ENCODE data around the gene IKZF2. TPM values are rescaled to one million over a fixed set of nuclear protein-coding genes. Genes with fewer than 3 reads are reported as not detected.

Gene IKZF2
- total RNA-seq, 1 experiment from 2014 or later: 3.0 TPM

GRCh38 chr2:213032607-213033006 is 118.8 kb downstream of the IKZF2 start:
- Histone ChIP-seq H3K56ac (ENCODE audit: insufficient read length, low read depth, low read length) (no peak overlapping the region), H2BK5ac (ENCODE audit: insufficient read length, low read length) (no peak overlapping the region), H3K18ac (ENCODE audit: insufficient read length, low read depth, low read length) (no peak overlapping the region), H4K20me1 (ENCODE audit: control insufficient read depth, insufficient read depth, insufficient read length) (no peaks in the 10 kb centered on the region), H3K9me3 (ENCODE audit: control insufficient read depth, low read depth, low read length) (no peaks in the 10 kb centered on the region), H3K23ac (ENCODE audit: insufficient read length, low read depth, low read length) (no peak overlapping the region), H3K4me1 (ENCODE audit: insufficient read depth, low read length) (no peaks in the 10 kb centered on the region), H3T11ph (ENCODE audit: low read length) (no peak overlapping the region), H3K14ac (ENCODE audit: insufficient read depth, low read length) (no peak overlapping the region), H2AK5ac (ENCODE audit: insufficient read length, low read length) (no peak overlapping the region), H3K4me2 (ENCODE audit: insufficient read depth, insufficient read length, low read length) (no peak overlapping the region), H3K9ac (ENCODE audit: extremely low read depth, insufficient read length, low read length) (no peak overlapping the region), H3K79me2 (ENCODE audit: insufficient read depth, low read length) (no peaks in the 10 kb centered on the region), H3K79me1 (ENCODE audit: insufficient read depth, low read depth, low read length, poor library complexity, severe bottlenecking) (no peaks in the 10 kb centered on the region), H3K23me2 (ENCODE audit: insufficient read length, low read depth, low read length, poor library complexity, severe bottlenecking) (no peaks in the 10 kb centered on the region), H4K91ac (ENCODE audit: insufficient read length, low read depth, low read length) (no peak overlapping the region), H4K5ac (ENCODE audit: insufficient read length, low read depth, low read length) (no peak overlapping the region), H2AFZ (ENCODE audit: low read length) (no peak overlapping the region), H2BK12ac (ENCODE audit: insufficient read length, low read depth, low read length) (no peak overlapping the region), H3K27me3 (ENCODE audit: insufficient read depth, low read length) (no peaks in the 10 kb centered on the region), H2BK15ac (ENCODE audit: low read depth, low read length) (no peak overlapping the region), H3K4ac (ENCODE audit: low read depth, low read length) (no peak overlapping the region), H3K27ac (ENCODE audit: insufficient read length, low read depth, low read length) (no peak overlapping the region), H4K8ac (replicated peaks; ENCODE audit: insufficient read length, low read depth, low read length) (no peak overlapping the region), H2BK20ac (ENCODE audit: low read depth, low read length, poor library complexity, severe bottlenecking) (no peak overlapping the region), H2BK120ac (ENCODE audit: low read depth, low read length, poor library complexity, severe bottlenecking) (no peak overlapping the region)
- Mint-ChIP-seq H3K4me1 (no peaks in the 10 kb centered on the region), H3K27me3 (ENCODE audit: low read depth) (no peaks in the 10 kb centered on the region), H3K9me3 (no peaks in the 10 kb centered on the region), H3K36me3 (ENCODE audit: insufficient read depth in 1 of 3, low read depth in 3 of 3) (no peaks in the 10 kb centered on the region), H3K27ac (no peak overlapping the region), H3K4me3 (no peak overlapping the region)
- no peak for DNase-seq
- TF ChIP-seq CTCF (conservative IDR thresholded peaks at IDR 0.05): no peak
- WGBS (ENCODE audit: extremely low coverage, insufficient read length, low lambda C conversion rate): no CpG with 5 or more reads among the region's 3 CpGs
